HG02852 (cell line): ENCODE measurements around the gene DQX1.
"Not testable (repeated sequence)": the region's sequence is repeated elsewhere in the genome, so short reads cannot be mapped to it uniquely, and the experiment has no call there.

Source experiments
- ATAC-seq: cut with Tn5 transposase; IDR thresholded peaks from one replicate; pipeline ENCODE4 v1.9.1; 2021; ENCODE audit warnings: mild to moderate bottlenecking, moderate library complexity; ENCODE audit not compliant: unreplicated experiment

Gene DQX1, protein sequence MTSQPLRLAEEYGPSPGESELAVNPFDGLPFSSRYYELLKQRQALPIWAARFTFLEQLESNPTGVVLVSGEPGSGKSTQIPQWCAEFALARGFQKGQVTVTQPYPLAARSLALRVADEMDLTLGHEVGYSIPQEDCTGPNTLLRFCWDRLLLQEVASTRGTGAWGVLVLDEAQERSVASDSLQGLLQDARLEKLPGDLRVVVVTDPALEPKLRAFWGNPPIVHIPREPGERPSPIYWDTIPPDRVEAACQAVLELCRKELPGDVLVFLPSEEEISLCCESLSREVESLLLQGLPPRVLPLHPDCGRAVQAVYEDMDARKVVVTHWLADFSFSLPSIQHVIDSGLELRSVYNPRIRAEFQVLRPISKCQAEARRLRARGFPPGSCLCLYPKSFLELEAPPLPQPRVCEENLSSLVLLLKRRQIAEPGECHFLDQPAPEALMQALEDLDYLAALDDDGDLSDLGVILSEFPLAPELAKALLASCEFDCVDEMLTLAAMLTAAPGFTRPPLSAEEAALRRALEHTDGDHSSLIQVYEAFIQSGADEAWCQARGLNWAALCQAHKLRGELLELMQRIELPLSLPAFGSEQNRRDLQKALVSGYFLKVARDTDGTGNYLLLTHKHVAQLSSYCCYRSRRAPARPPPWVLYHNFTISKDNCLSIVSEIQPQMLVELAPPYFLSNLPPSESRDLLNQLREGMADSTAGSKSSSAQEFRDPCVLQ

DNA sequence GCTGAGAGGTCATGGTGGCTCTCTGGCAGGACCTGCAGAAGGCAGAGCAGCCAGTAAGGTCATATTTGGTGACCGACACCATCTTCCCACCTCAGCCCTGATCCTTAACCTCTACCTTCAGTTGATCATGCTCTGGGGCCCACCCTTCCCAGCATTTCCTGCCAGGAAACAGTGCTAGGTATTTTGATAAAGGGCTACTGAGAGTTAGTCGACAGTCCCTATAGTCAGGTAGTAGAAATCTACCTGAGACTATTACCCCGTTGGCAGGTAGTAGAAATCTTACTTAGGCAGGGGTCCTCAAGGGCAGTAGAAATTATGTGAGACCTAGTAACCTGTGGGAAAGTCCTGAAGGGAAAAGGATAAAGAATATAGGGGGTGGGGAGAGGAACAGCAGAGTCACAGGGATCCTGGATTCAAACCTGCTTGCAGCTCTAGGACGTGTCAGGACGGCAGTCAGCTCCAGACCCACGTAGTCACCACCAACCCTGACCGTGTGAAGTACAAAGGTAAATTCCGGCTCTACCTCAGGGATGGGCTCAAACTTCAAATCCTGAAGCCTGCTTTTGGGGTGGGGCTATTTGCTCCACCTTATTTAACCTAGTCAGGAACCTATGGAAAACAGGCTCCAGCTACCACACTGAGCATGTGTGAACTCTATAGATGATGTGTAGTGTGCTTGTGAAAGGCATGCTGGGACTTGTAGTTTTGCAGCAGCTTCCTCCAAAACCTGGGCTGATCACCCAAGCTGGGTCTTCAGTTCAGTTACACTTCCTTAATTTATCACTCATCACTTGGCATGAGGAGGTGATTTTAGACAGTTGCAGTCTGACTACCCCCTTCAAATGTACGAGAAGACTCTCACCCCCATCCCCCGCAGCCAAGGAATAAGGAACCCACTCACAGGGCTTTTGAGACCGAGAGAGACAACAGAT lies at the start of gene DQX1:
Gene DQX1 (minus strand): TSS at position 515 of the 932 bp plus-strand sequence. CDS start 502 bp downstream, at position 13.
- no peak for ATAC-seq

DNA sequence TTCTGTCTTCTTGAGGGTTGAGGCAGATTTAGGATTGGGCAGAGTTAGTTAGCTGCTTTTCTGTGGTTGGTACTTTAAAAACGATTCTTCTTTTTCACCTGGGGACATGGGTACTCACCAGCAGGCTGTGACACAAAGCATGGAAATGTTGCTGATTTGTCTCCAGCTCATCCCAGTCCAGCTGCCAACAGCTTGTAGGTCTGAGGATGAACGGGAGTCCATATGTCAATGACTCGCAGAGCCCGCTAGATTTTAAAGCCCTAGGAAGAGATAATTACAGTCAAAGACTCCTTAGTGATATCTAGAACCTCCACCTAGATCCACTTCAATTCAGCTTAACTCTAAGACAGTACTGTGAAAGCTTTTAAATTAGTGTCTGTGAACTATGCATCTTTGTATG lies 49.3 kb upstream of the DQX1 start:
- ATAC-seq, result no peak

DNA sequence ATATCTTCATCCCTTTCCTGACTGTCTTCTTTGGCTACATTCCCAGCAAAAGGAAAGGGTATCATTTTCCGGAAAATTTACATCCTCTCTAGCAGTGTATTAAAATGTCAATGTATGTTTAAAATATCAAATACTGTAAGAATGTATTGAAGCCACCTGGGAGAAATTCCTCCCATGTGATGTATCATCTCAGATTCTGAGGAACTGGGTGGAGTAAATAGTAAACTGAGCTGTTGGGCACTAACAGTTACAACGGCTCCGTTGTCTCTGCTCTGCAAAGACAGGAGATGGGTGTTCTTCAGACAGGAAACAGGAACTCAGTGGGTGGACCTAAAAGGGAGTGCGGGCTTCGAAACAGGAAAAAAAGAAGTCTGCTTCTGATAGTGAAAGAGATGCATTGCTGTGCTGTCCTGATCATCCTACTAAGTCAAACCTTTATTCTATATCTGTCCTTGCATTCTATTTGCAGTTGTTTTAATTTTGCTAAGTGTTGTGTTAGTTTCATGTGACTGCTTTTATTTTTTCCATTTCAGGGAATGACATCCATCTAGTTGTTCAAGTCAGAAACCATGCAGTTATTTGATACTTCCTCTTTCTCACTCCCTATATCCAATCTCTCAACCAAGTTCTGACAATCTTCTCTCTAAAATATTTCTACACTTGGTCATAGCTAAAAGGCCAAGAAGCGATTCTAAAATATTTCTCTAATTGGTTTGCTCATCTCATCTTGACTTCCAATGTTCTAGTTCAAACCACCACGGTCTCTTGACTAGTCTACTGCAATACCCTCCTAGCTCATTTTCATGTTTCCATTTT lies 47.9 kb upstream of the DQX1 start:
- ATAC-seq, result peak; percentile 46

DNA sequence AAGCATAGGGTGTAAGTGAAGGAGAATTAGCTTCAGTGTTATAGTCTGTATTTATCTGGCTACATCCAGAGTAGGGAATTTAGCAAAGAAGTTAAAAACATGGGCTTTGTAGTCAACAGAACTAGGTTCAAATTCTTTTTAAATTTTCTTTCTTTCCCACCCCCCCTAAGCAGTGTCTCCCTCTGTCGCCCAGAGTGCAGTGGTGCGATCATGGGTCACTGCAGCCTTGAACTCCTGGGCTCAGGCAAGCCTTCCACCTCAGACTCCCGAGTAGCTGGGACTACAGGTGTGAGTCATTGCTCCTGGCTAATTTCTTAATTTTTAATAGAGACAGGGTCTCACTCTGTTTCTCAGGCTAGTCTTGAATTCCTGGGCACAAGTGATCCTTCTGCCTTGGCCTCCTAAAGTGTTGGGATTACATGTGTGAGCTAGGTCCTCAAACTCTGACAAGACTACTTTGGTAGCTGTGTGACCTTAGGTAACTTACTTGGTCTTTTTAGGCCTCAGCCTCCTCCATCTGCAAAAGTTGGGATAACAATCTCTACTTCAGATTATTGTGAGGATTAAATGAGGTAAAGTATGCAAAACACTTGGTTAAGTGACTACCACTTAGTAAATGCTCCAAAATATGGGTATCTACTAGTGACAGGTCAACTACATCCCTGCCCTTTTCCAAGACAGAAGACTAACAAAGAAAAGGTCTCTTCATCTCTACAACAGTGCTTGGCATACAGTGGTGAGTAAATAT lies 46.3 kb upstream of the DQX1 start:
- no peak for ATAC-seq

DNA sequence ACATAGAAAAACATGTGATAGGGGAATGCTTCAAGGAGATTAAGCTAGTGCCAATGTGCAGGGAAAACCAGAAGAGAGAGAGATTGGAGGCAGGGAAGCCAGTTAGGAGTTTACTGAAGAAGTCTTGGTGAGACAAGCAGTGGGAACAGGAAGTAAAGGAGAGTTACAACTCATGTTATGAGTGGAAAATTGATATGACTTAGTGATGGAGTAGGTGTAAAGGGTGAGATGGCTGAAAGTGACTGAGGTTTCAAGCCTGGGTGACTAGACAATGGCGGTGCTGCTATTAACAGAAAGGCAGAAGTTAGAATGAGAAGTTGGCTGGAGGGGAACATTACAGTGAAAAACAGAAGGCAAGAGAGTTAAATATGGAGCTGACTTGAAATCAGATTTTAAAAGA lies 45.0 kb upstream of the DQX1 start:
- ATAC-seq, result peak; percentile 72

DNA sequence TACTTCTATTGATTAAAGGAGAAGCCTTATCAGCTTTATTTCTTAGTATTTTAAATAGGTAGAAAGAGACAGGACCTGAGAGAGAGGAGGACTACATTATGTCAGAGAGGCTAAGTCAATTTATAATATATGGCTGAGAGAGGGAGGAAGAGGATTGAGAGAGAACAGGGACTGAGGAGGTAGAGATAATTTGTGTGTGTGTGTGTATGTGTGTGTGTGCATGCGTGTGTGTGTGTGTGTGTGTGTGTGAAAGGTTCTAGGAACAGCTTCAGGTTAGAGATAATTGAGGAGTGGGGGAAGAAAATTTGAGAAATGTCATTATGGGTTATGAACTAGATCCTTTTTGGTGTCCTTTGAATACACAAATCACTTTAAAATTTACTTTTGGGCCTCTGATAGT lies 43.7 kb upstream of the DQX1 start:
- ATAC-seq, result no peak

DNA sequence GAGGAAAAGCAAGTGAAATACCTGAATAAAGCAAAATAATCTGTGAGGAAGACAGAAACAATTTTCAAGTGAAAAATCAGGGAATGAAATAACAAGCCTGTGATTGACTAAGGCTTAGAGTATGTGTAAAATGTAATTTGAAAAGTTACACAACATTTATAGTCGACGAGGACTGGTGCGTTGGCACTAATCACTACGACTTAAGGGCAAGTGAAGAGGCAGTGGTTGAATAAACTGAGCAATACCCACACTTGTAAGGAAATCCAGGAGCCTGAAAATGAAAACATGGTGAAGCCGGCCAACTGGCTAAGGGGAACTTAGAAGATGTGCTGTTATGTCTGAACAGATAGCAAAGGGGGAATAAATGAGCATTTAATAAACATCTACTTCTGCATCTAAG lies 41.9 kb upstream of the DQX1 start:
- no peak for ATAC-seq

DNA sequence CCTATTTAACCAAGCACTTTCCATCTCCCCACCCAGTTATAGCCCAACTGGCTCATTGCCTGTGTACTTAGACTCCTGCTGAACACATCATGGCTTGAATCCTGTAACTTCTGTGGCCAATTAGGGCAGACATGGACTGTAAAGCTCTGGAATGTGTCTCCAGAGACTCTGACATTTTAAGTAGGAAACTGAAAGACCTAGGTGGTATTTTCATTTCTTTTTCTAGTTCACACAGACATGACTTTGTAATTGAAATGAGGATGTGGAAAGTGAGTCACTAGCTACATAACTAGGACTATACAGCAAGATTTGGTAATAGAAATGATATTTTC lies 40.7 kb upstream of the DQX1 start:
- ATAC-seq, result no peak

DNA sequence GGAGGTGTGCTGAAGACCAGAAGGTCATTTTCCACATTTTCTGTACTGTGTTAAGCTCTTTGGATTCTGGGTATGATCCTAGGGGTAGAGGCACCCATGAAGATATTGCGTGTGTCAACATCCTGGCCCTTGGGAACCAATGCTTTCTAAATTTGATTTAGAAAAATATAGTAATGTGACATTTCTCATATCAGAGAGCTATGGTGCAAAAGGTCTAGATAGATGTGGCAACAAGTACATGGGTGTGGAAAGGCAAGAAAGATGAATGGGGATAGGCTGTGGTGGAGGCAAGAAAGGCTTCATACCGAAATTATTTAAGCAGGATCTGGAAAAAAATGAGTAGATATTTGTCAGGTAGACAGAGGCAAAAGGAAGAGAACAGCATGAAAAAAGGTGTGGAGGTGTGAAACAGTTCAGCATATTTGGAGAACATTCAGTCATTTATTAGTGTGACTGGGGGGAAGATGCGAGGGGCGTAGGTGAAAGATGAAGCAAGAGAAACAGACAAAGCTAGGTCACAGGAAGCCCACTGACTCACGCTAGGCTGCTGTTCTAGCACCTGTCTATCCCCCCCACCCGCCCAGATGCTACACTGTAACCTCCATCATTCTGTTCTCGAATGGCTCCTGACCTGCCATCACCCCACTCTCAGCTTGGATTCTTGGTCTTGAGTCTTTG lies 40.2 kb upstream of the DQX1 start:
- ATAC-seq, result no peak

DNA sequence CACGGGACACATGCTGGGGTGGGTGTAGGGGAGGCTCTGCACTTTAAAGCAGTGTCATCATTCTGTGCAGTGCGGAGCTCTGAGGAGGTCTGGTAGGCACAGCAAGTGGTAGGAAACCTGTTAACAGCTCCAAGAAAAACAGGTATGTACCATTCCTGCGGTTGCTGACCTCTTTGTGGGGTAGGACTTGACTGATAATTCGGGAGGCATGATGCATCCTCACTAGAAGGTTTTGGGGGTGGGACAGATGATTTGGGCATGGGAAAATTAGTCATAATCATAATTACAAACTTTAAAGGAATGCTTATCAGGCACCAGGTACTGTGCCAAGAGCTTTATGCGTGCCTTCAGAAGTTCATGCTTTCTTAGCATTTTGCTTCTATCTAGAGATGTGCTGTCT lies 38.2 kb upstream of the DQX1 start:
- ATAC-seq, result no peak

DNA sequence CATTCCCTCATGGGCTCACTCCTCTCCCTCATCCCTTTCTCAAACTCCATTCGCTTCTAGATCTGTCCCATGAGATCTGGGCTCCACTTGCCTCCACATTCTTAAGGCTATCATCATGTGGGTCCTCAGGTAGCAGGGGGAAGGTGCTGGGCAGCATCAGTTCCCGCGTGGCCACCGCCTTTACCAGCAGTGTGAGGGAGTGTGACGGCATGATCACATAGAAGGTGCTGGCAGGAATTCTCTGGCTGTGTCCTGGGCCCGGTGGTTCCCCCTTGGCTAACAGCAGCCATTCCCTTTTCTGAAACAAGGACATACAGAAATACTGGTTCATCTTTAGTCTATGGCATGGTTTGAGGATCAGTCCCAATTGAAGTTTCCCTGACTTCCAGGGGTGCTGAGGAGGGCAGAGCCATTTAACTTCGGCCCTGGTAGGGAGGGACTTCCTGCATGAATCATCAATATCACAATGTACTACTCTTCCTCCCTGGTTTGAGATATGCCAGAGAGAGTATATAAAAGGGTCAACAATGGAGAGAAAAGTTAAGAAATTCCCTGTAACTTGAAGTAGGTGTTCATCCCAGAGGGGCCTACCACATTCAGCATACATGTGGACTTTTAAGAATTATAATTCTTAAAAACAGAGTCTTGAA lies 36.2 kb upstream of the DQX1 start:
- ATAC-seq, result no peak

DNA sequence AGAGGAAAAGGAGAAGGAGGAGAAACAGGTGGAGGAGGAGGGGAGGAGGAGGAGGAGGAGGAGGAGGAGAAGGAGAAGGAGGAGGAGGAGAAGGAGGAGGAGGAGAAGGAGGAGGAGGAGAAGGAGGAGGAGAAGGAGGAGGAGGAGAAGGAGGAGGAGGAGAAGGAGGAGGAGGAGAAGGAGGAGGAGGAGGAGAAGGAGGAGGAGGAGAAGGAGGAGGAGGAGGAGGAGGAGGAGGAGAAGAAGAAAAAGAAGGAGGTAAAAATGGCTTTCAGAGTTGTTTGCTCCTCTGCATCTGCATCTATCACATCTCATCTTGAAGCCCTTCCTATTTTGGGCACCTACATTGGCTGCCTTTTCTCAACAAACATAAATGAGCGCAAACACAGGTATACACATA lies 35.0 kb upstream of the DQX1 start:
- ATAC-seq, result not testable (repeated sequence)

DNA sequence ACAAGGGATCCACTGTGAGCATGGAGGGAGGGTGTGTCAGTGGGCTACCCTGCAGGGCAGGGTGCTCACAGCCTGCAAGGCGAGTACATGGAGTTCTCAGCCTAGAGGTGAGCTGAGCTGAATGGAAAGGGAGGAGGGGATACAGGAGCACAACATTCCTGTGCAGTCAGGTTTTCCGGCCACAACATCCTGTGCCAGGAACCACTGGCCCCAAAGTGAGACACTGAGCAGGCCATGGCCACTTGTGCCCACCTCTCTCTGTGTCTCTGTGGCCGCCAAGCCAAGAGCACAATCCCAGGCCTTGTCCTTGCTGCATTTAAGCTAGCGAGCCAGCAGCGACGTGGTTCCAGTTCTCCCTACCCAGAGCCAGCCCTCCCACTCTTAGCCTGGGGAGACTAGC lies 34.6 kb upstream of the DQX1 start:
- ATAC-seq, result no peak

DNA sequence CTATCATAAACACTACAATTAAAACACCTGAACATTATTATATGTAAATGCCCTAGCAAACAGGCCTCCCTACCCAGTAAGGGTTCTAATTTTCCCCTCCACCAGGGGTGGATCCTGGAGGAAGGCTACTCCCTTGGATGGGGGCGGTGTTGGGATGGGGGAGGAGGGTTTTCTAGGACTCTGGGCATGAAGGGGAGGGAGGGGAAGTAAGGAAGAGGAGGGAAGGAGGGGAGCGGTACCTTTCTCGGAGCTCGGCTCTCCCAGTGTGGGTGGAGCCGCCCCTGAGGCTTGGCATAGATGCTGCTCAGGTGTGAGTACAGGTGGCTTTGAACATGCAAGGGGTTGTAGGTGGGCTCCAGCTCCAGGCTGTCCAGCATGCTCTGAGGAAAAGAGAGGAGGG lies 33.9 kb upstream of the DQX1 start:
- no peak for ATAC-seq

DNA sequence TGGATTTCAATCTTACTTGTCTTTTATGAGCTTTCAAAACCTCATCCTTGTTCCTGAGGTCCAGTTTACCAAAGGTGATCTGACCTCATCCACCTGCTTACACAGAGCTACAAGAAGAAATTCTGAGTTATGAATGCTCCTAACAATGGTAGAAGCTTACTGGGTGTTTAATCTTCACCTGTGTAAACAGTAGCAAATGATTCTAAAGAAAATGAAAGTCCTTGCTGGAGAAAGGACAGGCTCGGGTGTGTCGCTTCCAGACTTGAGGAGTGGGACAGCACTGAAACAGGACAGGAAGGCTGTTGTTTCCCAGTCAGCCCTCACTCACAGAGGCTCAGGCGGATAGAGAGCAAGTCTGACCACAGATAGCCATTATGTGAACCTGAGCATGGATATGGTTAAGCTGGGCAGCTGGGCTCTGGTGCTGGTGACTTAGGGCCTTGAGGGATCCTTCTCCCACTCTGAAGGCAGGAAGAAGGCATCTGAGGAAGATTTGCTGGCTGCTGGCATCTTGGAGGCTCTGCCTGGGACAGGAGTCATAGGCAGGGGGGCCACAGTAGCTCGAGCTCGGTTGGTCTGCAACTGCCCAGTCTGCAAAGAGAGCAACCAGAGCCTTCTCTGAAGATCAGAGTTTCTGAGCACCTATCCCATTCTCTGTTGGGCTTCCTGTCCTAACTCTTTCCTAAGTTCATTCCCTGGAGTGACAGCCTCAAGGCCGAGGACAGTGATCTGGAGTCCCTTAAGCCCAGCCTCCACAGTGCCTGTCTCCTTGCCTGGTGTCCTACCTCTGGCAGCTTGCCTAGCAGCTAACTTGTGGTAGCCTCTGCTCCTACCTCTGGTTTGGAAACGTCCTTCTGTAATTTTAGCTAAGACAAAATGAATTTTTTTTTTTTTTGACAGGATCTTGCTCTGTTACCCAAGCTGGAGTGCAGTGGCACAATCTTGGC lies 32.5 kb upstream of the DQX1 start:
- ATAC-seq, result no peak

DNA sequence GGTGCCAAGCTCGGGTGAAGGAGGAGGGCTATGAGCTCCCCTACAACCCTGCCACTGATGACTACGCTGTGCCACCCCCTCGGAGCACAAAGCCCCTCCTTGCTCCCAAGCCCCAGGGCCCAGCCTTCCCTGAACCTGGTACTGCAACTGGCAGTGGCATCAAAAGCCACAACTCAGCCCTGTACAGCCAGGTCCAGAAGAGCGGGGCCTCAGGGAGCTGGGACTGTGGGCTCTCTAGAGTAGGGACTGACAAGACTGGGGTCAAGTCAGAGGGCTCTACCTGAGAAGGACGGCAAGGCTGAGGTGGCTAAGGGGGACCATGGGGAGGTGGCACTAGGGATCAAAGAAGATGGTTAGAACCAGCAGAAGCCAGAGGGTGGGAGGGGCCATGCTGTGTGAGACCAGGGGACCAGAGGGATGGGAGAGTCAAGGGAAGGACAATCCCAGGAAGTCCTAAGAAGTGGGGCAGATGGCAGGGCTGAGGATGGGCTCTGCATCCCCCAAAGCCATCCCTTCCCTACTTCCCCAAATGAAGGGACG lies 30.9 kb upstream of the DQX1 start:
- no peak for ATAC-seq

DNA sequence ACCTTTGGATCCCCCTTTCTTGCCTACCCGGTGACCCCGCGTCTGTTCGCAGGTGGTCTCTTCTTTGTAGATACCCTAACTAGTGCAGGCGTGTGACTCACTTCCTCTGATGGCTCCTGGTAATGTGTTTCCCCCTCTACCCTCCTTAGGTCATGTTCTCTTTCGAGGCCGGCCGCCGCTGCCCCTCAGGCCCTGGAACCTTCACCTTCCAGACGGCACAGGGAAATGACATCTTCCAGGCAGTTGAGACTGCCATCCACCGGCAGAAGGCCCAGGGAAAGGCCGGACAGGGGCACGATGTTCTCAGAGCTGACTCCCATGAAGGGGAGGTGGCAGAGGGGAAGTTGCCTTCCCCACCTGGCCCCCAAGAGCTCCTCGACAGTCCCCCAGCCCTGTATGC lies 30.1 kb upstream of the DQX1 start:
- ATAC-seq, result no peak
